Activated T-cell treated with anti-CD3 and anti-CD28 coated beads for 4 hours (primary cell): ENCODE data around the gene TTC13.

Experiments
- DNase-seq: peaks from one replicate; pipeline ENCODE4 v3.0.0-alpha.2; 2020

TTC13 gene

DNA sequence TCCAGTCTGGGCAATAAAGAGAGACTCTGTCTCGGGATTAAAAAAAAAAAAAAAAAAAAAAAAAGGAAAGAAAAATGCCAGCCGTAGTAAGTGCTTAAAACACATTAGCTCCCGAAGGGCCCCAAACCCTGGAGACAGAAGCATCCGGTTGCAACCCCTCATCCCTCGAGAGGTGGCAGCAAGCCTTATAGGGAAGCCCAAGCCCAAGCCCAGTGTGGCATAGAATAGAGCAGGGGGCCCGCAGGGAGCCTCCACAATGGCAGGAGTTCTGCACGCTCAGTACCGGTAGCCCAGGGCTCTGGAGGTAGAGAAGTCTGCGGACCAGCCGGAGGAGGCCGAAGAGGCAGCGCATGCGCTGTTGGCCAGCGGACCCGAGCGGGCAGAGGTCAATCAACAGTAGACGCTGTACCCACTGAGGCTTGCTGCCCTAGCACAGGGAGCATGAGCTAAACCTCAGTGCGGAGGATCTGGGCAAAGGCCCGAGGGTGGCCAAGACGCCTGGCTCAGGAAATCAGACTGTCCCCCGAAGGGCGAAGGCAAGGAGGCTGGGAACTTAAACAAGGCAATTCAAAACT is 76.2 kb downstream of the TTC13 start:
- DNase-seq = no peak

DNA sequence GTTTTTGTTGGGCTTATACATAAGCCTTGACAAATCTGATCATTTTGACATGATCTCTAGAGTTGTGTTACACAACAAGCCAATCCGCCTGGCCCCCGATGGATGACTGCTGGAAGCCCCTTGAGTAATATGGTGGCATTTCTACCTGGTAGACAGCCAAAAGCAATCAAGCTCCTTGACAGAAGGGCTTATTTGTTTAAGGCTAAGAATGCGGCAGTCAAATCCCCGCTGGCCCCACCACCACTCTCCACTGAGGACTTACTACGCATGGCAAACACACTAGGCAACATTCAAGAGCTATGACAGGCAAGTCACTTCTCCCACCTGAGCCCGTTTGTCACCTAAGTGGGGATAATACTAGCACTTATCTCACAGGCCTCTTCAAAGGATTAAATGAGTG is 77.0 kb downstream of the TTC13 start:
- no peak for DNase-seq

DNA sequence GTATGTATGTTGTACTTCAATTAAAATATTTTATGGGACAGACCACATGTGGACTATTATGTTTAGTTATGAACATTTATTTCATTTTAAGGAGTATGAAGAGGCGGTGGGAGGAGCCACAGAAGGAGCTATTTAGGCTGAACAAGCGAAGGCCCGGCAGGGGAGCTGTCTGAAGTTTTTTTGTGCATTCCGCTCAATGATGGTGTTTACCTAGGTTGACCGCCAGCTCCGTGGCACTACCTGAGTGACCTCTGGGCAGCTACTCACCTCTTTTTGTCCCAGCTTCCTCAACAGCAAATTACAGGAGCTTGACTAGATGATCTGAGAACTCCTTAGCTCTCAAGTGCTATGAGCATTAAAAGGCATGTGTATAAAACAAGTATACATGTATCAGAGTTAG is 77.7 kb downstream of the TTC13 start:
- DNase-seq = no peak

DNA sequence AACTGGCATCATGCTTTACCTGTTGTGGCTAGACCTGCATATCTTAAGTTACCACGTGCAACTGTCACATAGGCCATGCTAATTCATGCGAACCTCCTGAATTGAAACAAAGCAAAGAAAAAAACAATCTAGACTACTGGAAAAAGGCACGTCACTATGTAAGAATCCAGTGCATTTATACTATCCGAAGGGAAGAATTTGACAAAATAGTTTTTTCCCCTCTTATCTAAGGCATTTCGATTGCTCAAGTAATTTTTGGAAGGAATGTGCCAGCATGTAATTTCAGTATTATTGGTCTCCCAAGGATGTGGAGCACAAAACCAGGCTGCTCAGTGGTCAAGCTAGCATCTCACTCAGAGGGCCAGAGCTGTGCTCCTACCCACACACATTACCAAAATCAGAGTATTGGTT is 78.8 kb downstream of the TTC13 start:
- no peak for DNase-seq

DNA sequence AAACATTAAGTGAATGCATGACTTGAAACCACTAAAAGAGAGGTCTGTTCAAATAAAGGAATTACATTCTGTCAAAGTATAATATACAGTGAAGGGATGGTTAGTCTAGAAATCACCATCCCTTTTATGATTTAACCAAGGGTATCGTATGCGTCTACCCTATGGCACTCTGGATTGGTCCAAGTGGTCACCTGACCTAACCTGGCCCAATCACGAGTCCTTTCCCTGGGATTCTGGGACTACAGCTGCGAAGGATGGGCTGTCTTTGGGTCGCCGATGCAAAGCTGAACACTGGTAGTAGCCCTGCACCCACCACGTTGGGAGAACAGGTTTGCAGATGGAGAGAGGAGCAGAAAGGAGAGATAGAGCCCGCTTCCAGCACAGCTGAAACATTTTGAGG is 79.9 kb downstream of the TTC13 start:
- DNase-seq = no peak

DNA sequence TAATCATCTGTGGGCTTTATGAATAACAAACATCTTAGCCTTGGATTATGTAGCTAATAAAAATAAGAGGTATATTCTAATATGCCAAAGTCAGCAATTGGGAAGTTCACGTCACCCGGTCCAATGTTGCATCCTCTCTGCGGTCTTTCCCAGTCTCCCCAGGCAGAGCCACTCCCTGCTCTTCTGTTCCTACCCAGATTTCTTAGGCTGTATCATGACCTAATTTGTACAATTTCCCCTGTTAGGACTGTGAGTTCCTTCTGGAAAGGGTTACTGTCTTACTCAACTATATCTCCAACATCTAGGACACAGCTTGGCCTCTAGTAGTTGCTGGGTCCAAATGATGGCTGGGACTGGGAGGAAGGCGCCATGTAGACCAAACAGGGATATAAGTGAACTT is 80.5 kb downstream of the TTC13 start:
- no peak for DNase-seq

DNA sequence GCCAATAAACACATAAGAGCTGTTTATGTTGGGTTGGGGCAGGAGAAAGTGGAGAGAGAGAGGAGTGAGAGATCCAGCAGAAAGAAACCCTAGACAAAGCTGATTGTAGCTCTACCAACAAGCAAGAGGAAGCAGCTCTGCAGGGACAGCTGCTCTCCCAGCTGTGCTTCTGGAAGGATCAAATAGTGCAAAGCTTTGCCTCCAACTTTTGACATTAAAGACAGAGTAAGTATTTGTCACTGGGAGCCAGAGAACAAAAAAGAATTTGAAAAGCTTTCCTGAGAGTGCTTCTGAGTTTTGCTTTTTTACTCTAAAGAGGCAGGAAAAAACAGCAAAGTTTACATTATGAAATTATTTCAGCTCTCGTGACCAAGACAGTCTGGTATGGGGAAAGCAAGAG is 81.9 kb downstream of the TTC13 start:
- DNase-seq = no peak

DNA sequence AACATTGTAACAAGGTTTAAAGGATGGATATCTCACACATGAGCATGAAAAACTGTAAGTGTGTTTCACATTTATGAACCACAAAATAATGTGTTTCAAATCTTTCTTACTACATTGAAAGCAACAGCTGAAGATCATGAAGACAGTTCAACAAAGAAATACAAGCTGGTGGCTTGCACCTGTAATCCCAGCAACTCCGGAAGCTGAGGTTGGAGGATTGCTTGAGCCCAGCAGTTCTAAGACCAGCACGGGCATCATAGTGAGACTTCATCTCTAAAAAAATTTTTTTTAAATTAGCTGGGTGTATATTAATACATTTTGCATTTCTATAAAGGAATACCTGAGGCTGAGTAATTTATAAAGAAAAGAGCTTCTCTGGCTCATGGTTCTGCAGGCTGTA is 83.2 kb downstream of the TTC13 start:
- no peak for DNase-seq

DNA sequence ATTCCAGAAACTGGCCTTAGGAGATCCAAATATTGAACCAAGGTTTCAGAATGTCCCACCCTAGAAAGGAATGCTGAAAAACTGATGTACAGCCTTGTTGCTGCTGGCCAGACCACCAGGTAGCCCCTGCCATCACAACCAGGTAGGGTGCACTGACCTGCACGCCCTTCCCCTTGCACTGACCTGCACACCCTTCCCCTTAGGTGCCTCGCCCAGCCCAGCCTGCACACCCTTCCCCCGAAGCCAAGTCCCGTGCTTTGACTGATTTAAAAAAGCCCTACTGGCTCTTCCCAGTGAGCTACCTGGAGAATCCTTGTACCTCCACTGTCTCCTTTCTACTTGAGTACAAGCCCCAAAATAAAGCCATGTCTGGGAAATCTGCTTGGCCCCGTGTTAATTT is 84.0 kb downstream of the TTC13 start:
- DNase-seq = no peak

DNA sequence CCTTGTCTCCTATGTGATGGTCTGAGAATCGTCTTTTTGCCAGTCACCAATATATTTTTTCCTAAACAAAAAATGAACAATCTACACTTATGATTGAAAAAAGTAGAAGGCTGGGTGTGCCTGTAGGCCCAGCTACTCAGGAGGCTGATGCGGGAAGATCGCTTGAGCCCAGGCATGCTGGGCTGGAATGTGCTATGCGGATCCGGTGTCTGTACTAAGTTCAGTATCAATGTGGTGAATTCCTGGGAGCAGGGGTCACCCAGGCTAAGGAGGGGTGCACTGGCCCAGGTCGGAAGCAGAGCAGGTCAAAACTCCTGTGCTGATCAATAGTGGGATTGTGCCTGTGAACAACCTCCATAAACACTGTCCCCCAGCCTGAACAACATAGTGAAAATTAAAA is 84.6 kb downstream of the TTC13 start:
- DNase-seq = no peak

DNA sequence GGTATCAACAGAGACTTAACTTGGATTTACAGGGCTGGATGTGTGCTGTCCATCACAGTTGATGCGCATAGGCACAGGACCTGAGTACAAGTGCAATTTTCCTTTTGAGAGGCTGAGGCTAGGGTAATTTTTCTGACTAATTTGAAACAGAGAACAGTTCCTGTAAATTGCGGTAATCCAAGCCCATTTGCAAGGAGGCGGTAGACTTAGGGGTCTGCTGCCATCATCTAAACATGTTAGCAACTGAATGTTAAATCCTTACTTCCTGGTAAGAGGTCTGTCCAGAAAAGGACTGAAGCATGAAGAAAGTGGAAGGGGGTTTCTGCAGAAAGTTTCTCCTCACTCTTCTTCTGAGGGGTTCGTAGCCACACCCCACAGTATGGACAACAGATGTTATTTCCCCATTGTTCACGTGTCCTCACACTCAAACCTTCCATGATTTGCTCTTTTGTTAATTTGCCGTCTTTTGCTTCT is 86.6 kb downstream of the TTC13 start:
- DNase-seq = no peak

DNA sequence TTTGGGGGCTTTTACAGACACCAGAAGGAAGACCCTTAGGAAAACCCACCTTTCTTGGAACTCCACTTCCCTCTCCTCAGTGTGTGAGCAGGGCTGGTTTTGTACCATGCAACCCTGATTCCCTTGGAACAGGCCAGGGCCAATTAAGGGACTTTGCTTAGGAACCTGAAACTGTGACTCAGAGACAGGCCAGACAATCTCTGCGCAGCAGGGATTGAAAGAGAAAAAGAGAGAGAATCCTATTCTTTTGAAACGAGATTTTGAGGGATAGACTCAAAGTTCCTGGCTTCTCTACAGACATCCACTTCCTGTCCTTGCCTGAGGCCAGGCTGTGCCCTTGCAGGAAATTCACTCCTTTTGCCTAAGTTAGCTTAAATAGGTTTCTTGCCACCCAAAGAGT is 87.2 kb downstream of the TTC13 start:
- DNase-seq = no peak

DNA sequence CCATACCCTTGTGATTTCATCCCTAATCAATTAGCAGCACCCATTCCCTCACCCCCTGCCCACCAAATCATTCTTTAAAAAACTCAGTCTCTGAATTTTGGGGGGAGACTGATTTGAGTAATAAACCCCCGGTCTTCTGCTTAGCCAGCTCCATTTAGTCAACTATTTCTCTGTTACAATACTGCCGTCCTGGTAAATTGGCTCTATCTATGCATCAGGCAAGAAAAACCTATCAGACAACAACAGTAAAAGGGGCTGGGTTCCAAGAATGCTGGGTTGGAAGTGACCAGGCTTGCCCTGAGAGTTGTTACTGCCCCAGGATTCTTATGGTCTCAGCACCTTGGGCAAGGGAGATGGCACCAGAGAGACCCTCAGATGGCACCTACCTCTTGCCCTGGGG is 94.0 kb downstream of the TTC13 start:
- no peak for DNase-seq

DNA sequence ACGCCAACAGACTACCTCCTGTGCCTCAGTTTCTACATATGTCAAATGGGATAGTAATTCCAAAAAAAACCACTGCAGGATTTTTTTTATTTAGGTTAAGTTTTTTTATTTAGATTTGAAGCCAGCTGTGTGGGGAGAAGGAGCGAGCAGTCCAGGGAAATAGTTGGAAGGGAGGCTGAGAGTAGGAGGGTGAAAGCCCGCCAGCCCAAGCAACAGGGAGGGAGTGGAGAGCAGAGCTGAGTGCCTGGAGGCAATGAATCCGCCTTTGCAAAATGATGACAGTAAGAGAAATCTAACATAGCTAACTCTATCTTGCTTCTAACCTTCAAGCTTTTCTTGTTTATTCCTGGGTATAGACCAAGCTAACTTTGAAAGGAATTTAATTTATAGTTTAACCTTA is 94.7 kb downstream of the TTC13 start:
- DNase-seq = no peak

DNA sequence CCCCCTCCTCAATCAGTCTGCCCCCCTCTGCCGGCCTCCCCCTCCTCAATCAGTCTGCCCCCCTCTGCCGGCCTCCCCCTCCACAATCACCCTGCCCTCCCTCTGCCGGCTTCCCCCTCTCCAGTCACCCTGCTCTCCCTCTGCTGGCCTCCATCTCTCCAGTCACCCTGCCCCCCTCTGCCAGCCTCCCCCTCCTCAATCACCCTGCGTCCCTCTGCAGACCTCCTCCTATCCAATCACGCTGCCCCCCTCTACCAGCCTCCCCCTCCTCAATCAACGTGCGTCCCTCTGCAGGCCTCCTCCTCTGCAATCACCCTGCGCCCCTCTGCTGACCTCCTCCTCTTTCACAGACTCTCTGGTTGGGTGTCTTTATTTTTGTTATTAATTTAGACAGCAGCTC is 98.9 kb downstream of the TTC13 start:
- no peak for DNase-seq

DNA sequence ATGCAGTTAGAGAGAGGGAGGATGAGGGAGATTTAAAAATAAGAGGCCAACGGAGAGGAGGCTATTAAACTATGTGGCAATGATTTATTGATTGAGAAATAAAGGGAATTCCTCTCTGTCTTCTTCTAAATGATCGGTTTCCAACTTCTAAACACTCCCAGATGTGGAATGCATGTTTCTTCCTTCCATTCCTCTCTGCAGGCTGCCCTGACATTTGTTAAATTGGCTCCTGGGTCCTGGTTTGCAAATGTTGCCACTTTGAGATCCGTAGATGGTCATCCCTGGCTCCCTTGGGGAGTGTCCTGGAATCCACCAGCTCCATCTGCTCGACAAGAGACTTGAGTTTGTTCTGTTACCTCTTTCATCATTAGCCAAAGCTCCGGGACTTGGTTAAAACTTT is 100.1 kb downstream of the TTC13 start:
- DNase-seq = no peak

DNA sequence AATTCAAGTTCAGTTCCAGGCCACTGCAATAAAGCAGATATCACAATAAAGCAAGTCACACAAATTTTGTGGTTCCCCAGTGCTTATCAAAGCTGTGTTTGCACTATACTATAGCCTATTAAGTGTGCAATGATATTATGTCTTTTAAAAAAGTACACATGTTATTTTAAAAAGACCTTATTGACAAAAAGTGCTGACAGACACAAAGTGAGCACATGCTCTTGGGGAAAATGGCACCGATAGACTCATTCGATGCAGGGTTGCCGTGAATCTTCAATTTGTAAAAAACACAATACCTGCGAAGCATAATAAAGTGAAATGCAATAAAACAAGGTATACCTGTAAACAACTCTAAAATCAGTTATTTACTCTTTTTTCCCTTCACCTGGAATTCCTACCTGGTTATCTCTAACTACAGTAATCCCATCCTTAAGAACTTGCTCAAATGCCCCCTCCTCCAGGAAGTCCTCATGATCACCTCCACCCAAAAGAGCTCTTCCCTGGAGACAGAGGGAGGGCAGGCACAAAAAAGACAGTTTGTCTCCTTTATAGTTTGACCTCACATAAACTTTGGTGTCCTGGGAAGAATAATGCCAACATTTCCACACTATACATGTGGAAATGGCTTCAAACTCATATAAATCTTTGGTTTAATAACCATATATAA is 100.6 kb downstream of the TTC13 start:
- no peak for DNase-seq

DNA sequence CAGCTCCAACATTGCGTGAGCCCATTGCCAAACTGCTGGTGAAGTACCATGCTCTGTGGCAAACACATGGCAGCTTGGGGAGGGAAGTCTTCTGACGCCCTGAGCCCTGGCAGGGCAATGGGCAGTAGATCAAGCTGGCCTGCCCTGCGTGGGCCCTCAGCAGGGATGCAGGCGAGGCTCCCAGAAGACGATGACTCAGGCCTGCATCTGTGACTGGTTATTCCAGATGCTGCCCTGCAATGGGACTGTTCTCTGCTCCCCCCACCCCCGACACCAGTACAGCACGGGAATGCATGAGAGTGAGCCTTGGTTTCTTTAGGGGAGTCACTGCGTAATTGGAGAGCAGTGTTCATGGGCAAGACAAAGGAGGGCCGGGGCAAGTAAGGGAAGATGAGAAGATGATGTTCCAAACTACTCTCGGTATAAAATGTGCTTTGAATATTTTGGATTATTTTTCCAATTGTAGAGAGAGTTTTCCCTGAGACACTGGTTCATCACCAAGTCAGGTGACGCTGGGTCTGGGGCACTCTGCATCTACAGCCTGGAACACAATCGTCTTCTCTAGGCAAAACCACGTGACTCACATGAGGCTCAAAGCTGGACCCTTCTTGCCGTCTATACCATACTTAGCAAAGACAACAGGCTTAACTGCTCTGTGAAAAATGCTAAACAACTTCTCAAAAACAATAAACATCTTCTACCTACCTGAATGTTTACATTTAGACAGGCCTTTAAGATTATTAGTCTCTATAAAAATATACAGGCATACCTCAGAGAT is 101.3 kb downstream of the TTC13 start:
- DNase-seq = no peak

DNA sequence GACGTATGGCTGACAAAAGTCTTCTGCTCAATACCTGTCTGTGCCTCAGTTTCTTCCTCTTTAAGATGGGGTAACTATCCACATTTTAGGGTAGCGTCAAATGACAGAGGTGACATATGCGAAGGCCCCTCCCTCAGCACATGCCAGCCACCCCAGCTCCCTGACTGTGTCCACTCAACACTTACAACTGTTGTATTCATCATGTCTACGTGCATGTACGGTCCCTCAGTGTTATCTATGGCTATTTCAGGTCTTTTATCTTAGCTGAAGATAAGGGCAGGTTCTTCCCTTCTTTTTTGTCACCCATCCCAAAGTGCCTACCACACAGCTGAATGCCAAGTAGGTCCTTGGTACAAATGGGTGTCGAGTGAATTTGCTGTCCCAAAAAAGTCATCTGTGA is 102.0 kb downstream of the TTC13 start:
- DNase-seq = no peak

DNA sequence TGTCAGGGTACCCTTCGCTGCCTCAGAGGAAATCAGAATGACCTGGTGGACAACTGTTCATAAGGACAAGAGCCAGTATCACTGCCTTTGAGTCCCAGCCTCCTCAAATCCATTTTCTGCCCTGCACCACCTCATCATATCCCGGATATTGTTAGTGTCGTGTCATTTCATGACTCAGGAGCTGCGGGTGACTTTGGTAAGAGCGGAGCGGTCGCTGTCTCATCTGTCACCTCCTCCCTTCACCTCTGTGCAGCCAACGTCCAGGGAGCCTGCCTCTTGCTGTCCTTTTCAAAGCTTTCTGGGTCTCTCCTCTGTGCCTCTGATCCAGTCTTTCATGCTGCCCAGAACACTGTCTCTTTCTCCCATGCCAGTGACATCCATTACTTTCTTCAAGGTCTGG is 103.3 kb downstream of the TTC13 start:
- DNase-seq = no peak

DNA sequence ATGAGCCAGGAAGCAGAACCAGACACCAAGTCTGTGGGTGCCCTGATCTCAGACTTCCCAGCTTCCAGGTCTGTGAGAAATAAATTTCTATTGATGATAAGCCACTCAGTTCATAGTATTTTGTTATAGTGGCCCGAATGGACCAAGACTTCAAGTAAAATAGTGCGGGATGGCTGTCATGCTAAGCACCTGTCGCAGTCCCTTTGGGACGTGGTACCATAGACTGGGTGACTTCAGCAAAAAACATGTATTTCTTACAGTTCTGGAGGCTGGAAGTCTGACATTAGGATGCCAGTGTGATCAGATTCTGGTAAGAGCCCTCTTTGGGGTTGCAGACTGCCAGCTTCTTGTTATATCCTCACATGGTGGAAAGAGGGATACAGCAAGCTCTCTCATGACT is 107.7 kb downstream of the TTC13 start:
- no peak for DNase-seq

DNA sequence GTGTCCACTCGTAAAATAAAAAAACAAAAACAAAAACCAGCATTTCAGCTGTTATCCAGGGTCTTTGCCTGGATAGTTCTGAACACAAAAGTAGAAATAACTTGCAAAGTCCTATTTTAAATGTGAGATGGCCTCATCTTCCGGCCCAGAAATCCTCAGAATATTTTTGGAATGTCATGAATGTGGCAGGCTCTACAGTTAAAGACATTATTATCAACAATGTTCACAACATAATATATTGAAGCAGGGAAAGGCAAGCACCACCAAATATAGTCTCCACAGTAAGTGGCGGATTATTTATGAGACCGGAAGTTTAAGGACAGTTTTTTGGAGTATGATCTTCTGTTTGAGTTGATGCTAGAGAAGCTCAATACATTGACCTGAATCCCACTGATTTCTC is 109.2 kb downstream of the TTC13 start:
- no peak for DNase-seq

DNA sequence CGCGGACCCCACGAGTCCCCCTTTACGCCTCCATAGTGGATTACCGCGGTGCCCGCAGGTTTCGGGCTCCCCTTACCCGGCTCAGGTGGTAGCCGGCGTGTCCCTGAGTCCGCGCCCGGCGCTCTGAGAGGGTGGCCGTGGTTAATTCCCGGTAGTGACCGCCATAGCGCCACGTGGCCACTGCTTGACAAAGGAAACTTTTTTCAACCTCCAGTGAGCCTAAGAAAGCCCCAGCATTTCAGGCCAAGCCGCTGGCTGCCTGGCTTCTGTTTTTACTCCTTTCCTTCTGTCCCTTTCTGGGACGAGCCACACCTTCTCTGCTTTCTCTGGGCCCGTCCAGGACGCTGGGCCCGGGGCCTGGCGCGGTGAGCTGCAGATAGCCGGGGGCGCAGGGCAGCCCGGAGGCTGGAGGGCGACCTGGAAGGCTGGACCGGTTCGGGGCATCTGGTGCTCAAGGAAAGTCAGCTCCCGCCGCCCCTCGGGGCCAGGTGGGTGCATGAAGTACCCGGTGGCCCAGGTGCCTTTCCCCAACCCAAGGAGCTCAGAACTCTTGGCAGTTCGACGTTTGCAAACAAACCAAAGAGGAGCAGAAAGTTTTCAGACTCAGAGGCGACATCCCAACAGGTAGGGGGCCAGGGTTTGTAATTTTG is 109.8 kb downstream of the TTC13 start:
- no peak for DNase-seq
